ENCODE results near the gene PAQR7.
A peak's percentile ranks its signal among the peaks of the same experiment; 100 is the strongest.

PAQR7 gene

DNA sequence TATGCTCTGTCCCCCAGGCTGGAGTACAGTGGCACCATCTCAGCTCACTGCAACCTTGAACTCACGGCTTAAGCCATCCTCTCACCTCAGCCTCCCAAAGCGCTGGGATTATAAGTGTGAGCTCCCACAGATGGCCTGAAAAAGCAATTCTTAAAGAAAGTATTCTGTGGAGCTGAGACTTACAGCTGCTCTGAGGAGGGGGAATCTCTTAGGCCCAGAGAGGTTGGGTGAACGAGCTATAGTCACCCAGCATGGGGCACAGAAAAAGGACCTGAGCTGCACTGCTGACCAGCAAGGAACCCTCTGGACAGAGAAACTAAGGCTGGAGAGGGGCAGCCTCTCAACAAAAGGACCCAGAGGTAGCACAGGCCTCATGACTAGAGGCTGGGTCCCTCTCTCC is 1.3 kb downstream of the PAQR7 start:
- no peak for DNase-seq (ENCODE audit: low read depth)

DNA sequence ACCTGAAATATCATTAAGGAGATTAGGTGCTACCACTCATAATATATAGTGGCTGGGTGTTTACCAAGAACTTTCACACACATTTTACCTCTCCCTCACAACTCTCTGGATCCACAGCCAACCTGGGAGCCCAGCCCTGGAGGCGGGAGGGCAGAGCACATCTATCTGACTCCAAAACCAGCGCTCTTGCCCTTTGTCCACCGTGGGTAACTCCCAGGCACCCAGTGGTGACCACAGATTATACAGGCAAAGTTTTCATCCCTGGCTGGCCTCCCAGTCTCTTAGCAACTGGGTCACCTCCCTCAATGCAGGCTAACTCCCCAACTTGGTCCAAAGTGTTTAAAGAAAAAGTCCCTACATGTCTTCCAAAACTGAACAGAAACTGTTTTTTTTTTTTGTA is 2.4 kb downstream of the PAQR7 start:
- no peak for DNase-seq (ENCODE audit: low read depth)

DNA sequence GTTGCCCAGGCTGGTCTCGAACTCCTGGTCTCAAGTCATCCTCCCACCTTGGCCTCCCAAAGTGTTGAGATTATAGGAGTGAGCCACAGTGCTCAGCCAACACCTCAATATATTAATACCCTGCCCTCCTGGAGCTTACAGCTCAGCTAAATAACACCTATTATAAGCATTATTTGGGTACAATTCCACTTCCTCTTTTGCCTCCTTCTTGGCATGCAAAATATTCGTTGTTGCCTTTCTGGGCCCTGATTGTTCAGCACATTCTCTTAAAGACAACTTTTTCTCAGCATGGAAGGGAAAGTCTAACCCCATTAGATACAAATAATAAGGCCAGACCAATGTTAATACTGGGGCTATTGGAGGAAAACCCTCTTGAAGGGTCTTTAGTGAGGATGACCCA is 2.8 kb downstream of the PAQR7 start:
- no peak for DNase-seq (ENCODE audit: low read depth)

GRCh38 chr1:25871704-25872494 is 3.6 kb downstream of the PAQR7 start:
- DNase-seq (ENCODE audit: low read depth), result no peak

DNA sequence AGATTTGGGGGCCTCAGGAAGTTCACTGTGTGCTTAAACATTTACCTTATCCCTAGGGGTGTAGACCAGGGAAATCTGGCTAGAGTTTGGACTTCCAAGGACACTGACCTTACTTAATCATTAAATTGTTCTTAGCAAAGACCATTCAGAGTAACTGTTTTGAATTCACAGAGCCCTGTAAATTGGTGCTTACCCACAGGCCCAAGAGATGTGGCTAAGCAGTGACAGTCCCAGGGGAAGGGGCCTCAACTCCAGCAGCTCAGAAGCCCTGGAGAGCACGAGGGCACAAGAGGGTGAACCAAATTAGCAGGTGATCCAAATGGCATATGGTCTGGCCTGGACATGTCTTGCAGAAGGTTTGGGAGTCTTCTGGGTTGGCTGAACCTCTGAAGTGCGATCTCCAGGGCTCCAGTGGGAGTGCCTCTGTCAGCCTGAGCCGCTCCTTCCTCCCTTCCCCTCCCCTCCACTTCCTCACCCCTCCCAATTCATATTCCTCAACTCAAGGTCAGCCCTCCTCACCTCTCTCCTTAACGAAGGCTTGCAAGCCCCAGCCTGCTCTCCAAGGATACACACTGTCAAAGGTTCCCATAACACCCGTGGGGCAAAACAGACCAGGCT is 4.3 kb downstream of the PAQR7 start:
- DNase-seq (ENCODE audit: low read depth), result no peak

DNA sequence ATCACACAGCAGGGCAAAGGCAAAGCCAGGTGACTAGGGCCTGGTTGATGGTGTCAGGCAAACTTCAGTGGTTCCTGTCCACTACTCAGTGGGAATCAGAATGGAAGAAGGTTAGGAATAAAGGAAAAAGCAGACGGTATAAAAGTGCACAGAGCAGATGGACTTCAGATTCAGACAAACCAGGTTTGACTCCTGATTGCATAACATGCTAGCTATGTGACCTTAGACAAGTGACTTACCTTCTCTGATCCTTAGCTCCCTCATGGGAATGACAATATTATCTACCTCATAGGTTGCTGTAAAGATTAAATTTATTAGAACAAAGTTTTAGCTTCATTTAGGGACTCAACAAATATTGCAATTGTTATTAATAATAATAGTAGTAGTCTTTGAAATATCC is 4.9 kb downstream of the PAQR7 start:
- no peak for DNase-seq (ENCODE audit: low read depth)

DNA sequence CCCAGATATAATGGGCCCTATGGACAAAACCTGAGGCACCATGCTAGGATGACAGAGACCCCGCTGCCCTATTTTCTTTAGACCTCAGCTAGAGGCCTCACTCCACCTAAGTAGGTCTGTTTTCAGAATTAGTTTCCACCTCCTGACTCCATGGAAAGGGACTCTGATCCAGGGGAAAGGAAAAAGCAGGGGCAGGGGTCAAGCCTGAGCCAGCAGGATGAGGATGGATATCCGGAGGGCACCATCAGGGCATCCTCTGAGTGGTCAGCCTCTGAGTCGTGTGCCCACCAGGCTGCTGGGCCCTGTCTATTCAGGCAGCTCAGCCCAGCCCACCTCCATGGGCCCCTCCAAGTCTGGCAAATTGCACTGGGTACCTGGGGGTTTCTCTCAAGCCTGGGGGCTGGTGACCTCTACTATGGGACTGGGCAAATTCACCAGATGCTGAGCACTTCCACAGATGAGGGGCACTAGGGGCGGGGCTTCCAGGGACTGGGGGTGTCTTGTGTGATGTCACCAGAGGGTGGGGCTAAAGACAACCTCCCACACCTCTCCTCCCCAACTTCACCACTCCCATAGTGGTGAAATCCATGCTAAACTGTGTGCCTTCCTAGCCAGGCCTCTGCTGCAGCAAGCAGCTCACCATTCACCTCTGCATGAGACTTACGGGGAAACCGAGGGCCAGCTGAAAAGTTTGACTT is 5.5 kb downstream of the PAQR7 start:
- no peak for DNase-seq (ENCODE audit: low read depth)

DNA sequence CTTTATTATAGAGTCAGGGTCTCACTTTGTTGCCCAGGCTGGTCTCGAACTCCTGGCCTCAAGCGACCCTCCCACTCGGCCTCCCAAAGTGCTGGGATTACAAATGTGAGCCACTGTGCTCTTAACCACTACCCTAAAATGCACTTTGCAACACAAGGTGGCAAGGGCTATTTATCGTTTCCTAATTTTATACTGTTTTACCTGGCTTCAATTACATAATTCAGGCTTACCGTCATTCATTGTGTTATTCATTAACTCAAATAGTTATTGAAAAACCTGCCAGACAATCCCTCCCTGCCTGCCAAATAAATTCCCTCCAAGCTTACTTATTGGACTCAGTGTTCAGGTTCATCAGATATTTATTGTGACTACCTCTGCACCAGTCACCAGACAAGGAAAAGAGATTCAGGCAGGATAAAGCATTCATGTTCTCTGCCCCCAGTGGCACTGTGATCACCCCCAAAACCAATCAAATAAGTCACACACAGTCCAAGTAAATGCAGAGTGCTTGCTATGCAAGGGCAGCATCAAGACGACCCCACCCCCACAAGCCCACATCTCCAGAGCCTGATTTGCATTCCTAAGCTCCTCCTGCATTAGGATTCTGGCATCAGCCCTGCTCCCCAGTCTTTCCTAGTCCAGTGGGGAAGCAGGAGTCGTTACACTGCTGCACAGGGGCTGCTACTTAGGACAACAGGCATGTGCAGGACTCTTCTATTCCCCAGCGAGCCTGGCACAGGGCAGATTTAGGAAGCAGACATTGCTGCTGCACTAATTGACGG is 8.1 kb downstream of the PAQR7 start:
- DNase-seq (ENCODE audit: low read depth), result no peak

DNA sequence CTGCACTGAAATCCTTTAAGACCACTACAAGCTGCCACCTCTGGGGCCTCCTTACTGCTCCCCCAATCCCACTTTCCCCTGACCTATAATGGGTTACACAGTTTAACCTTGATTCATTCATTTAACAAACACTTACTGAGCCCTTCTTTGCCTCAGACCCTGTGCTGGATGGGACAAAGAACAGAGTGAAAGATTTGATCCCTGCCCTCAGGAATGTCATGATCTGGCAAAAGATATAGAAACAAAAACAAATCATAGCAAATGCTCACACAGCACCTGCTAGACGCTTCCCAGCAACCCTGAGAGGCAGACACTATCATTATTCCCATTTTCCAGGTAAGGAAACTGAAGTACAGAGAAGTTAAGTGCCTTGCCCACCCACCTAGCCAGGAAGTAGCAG is 9.2 kb downstream of the PAQR7 start:
- no peak for DNase-seq (ENCODE audit: low read depth)

- no peak for DNase-seq (ENCODE audit: low read depth)
Observed at GRCh38 chr1:25864434-25864833, 11.1 kb downstream of the PAQR7 start.

- no peak for DNase-seq (ENCODE audit: low read depth)
Observed at GRCh38 chr1:25863486-25864262, 11.8 kb downstream of the PAQR7 start.

GRCh38 chr1:25862785-25863485 is 12.6 kb downstream of the PAQR7 start:
- DNase-seq (ENCODE audit: low read depth), result no peak

DNA sequence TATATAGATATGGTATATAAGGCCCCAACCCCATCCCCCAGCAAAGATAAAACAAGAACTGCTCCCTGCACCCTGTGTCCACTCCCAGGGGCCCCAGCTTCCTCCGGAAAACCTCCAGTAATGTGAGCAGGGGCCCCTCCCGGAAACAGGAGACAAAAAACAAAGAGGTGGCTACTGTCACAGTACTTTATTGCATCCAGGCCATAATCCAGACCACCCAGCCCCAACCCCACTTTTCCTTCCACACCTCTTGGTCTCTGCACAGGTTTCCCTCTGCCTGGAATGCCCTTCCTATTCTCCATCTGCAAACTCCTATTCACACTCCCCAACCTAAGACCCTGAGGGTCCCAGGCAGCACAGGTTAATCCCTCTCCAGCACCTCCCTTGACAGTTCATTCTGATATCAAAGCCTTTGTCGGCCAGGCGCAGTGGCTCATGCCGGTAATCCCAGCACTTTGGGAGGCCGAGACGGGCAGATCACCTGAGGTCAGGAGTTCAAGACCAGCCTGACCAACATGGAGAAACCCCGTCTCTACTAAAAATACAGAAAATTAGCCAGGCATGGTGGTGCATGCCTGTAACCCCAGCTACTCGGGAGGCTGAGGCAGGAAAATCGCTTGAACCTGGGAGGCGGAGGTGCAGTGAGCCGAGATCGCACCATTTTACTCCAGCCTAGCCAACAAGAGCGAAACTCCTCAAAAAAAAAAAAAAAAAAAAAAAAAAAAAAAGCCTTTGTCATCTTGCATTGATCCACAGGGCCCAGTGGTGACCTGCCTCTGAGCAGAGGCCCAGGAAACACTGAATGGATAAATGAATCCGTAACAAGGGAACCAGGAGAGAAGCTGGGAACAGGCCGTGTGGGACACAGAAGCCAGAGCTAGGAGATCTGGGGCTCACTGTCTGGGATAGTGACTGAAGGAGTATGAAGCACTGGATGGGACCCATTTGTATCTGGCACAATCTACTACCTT is 13.9 kb downstream of the PAQR7 start:
- no peak for DNase-seq (ENCODE audit: low read depth)

- DNase-seq (ENCODE audit: low read depth), result peak; percentile 85
Observed at GRCh38 chr1:25858906-25859789, 16.4 kb downstream of the PAQR7 start, which contains the start of gene AUNIP. TSS of gene AUNIP (minus strand) at chr1:25859457. CDS start at chr1:25859357, 100 bp downstream.

DNA sequence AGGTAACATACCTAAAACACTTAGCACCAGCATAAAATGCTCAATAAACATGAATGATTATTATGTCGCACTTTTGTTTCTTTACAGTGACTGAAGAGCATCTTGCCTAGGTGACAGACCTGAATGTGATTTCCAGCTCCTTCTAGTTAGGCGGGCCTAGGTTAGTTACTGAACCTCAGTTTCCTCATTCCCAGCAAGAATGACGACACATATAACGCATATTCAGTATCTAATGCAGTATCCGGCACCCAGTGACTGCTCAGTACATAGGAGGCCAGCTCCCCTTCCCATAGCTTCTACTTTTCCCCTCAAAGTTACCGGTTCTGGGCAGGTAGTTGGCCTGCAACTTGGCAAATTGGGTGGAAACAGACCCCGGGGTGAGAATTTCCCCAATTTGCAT is 17.0 kb downstream of the PAQR7 start:
- no peak for DNase-seq (ENCODE audit: low read depth)

GRCh38 chr1:25856856-25857255 is 18.7 kb downstream of the PAQR7 start:
- no peak for DNase-seq (ENCODE audit: low read depth)

DNA sequence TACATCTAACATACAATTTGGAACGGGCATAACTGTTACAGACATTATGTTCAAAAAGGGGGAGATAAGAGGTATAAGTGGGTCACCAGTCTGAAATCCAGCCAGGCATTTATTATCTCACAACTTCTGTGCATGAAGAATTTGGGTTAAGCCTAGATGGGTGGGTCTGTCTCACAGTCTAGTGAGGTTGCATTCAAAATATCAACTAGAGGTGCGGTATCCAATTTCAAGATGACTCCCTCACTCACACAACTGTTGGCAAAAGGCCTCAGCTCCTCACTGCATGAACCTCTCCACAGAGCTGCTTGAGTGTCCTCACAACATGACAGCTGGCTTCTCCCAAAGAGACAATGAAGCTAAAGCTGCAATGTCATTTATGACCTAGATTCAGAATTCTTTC is 21.0 kb downstream of the PAQR7 start:
- no peak for DNase-seq (ENCODE audit: low read depth)

- DNase-seq (ENCODE audit: low read depth), result no peak
Observed at GRCh38 chr1:25848531-25848930, 27.0 kb downstream of the PAQR7 start.

GRCh38 chr1:25847929-25848328 is 27.6 kb downstream of the PAQR7 start:
- no peak for DNase-seq (ENCODE audit: low read depth)

Measured in activated T-helper 9 cell treated with anti-CD3 and anti-CD28 coated beads, Interleukin-2, amount 50 U/mL, for 16 hours (primary cell).